HG03159 (cell line): Measurements from ENCODE around the gene HPX.

ENCODE experiments used
- ATAC-seq: cut with Tn5 transposase; IDR thresholded peaks from one replicate; pipeline ENCODE4 v1.9.1; 2021; ENCODE audit warnings: mild to moderate bottlenecking, moderate library complexity; ENCODE audit not compliant: unreplicated experiment

The HPX gene, protein sequence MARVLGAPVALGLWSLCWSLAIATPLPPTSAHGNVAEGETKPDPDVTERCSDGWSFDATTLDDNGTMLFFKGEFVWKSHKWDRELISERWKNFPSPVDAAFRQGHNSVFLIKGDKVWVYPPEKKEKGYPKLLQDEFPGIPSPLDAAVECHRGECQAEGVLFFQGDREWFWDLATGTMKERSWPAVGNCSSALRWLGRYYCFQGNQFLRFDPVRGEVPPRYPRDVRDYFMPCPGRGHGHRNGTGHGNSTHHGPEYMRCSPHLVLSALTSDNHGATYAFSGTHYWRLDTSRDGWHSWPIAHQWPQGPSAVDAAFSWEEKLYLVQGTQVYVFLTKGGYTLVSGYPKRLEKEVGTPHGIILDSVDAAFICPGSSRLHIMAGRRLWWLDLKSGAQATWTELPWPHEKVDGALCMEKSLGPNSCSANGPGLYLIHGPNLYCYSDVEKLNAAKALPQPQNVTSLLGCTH

DNA sequence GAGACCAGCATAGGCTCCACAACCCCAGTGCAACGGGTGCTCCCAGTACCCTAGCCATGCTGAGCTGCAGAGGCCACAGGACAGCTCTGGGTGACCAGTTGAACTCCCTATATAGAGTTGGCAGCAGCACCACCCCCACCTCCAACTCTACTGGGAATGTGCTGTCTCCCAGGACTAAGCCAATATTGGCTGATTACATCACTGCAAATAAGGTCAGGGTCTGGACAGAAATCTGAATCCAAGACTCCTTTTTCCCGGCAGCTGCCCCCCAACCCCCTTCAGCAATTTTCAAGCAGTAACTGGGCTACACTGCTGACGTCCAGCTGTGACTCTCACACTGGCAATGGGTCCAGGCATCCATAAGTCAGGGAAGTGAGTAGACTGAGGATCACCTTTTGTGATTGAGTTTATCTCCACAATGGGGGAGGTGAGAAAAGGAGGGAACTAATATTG, at the start of gene HPX:
TSS of gene HPX (minus strand) at position 82 of the 453 bp plus-strand sequence. CDS start at position 58, 24 bp downstream.
- ATAC-seq: no peak

DNA sequence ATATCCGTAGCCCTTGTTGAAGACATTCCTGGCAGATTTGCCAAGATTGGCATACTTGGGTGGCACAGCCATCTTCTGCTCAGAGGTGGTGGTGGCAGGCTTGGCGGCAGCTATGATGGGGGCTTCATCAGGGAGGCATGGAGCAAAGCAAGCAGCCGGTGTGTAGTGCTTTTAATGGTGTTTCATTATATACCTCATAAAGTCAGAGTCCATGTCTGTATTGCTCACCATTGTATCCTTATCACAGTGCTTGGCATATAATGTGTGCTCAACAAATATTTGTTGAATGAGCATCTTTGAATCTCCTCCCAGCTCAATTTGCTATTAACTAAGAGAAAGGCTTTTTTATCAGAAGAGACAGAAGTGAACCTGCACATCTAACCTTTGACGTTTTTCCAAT, 48.5 kb upstream of the HPX start:
- no peak for ATAC-seq

DNA sequence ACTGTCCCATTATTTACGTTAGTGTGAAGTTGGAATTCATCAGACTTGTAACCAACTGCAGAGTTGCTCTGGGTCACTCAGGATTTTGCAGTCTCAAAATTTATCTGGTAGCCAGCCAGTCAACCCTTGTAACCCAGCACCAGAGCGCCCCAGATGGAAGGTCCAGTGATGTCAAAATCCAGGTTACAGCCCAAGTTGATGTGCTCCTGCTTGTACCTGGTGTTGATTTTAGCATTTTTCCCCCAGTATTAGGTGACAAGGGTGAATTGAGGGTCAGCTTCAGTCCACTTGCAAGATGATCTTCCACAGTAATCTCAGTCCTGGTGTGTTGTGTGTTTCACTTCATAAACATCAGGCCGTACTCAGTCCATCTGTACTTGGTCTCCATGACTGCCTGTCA, 48.0 kb upstream of the HPX start:
- ATAC-seq: no peak

DNA sequence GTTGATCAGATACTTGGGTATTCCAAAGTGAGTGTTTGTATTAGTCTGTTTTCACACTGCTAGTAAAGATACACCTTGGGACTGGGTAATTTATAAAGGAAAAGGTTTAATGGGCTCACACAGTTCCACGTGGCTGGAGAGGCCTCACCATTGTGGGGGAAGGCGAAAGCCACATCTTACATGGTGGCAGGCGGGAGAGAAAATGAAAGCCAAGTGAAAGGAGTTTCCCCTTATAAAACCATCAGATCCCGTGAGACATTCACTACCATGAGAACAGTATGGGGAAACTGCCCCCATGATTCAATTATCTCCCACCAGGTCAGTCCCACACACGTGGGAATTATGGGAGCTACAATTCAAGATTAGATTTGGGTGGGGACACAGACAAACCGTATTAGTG, 47.6 kb upstream of the HPX start:
- no peak for ATAC-seq

DNA sequence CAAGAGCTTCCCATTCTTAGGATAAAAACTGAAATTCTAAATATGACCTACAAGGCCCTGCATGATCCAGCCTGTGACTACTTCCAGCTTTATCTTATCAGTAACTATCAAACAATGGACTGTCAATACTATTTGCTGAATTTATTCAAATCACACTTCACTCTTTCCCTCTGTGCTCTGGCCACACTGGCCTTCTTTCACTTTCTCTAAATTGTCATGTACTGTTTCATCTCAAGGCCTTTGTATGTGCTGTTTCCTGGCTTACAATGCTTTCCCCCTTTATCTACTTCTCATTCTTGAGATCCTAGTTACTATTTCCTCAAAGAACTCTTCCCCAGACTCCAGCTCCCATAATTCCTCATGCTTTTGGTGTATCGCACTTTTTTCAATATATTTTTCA, 46.2 kb upstream of the HPX start:
- no peak for ATAC-seq

DNA sequence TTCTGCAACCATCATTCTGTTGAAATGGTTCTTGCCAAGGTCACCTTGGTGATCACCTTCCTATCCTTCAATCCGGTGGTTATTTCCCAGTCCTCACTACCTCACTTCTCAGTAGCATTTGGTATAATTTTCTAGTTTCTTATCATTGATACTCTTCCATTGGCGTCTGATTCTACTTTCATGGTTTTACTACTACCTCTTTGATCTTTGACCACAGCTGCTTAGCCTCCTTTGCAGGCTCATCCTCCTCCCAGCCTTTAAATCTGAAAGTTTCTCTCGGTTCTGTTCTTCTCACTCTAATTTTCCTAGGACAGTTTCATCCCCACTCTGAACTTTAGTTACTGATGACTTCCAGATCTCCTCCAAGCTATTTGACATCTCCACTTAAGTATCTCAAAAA, 45.5 kb upstream of the HPX start:
- ATAC-seq: no peak

DNA sequence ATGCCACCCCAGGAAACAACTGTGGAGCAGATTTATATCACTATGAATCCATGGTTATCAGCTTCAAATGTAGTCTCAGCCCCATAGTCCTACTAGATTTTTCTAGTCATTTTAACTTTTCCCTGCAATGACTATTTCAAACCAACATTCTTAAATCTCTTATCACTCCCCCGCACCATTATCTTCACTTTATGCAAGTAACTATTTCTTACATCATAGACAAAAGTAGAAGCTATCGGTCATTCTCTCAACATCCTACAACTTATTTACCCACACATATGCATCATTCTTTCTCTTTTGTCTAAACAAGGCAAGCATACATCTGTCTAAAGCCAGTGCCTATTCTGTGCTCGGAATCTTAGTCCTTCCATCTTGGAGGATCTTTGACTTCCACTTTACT, 44.9 kb upstream of the HPX start:
- ATAC-seq: no peak

DNA sequence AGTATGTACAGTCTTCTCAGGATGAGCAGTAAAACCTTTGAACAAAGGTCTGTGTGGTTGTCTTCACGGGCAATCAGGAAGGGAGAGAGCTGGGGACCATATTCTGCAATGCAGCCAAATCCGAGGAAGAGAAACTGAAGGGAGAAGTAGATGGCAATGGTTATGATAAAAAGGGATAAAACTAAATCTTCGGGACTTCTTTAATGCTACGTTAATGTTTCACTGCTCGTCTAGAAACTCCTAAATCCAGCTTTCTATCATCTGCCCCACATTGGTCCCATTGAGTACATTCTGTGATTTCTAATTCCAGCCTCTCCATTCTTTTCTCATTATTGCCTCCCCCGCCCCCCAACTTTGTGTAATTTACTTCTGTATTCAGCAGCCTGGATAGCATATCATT, 42.2 kb upstream of the HPX start:
- ATAC-seq: no peak

DNA sequence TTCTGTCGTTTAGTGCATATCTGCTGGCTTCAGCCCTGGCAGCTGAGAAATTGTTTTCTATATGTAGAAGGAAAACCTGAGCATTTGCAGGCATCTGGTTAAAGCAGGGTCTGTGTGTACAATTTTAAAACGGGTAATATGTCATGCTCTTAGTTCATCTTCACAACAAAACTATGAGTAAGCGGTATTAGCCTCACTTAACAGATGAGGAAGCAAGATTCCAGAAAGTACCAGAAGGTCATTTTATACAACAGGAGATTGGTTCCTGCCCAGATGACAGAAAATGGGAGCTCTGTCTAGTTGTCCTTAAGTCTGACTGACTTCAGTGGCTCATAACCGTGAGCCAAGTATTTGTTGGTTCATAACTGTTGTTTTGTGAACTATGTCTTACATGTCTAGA, 41.7 kb upstream of the HPX start:
- no peak for ATAC-seq

DNA sequence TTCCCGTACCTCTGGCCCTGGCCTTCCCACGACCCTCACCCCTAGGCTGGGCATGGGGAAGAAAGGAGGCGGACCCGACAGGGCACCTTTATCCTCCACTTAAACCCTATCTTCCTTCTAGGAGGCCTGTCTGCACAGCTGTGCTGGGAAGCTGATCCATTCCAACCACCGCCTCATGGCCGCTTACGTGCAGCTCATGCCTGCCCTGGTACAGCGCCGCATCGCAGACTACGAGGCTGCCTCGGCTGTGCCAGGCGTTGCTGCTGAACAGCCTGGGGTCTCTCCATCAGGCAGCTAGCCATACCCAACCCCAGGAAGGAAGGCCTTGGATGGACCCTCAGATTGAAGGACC, 41.1 kb upstream of the HPX start:
- peak; percentile 4 for ATAC-seq

DNA sequence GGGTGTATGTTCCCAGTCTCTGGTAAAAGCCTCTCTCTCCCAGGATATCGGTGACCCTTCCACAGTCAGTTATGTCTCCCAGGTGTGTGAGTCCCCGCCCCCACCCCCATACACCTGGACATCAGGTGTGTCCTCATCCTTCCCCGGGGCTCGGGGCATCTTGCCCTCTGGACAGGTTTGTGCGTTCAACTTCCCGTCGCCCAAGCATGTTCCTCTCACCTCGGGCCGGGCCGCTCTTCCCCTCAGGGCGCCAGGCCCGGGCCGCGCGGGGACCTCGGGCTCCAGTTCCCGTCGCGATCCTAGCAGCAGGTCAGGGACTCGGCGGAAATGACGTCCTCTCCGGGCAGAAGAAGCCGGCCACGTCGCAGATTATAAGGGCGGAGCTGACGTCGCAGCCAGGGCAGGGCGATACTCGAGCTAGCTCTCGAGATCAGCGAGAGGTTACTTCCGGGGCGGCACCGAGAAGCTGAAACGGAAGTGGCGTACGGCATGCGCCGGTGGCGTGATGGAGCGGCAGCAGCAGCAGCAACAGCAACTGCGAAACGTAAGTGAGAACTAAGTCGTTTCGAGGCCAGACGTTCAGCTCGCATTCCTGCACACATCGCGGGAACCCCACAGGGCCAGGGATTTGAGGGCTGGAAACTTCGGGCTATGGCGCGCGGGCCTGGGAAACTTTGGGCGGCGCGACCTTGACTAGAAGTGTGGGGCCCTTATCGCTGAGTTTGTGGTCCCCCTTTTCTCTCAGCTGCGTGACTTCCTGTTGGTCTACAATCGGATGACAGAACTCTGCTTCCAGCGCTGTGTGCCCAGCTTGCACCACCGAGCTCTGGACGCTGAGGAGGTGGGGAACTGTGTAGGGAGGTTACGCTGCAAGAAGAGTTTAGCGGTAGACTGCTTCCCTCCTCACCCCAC, 40.5 kb upstream of the HPX start, which contains the start of the genes ARFIP2 and TIMM10B:
TSS of gene ARFIP2 (minus strand) at position 320 of the 912 bp plus-strand sequence. CDS start 910 bp downstream, outside the sequence.
TSS of gene TIMM10B (plus strand) at position 490 of the 912 bp plus-strand sequence. CDS start at position 506, 16 bp downstream.
- ATAC-seq: peak; percentile 99

DNA sequence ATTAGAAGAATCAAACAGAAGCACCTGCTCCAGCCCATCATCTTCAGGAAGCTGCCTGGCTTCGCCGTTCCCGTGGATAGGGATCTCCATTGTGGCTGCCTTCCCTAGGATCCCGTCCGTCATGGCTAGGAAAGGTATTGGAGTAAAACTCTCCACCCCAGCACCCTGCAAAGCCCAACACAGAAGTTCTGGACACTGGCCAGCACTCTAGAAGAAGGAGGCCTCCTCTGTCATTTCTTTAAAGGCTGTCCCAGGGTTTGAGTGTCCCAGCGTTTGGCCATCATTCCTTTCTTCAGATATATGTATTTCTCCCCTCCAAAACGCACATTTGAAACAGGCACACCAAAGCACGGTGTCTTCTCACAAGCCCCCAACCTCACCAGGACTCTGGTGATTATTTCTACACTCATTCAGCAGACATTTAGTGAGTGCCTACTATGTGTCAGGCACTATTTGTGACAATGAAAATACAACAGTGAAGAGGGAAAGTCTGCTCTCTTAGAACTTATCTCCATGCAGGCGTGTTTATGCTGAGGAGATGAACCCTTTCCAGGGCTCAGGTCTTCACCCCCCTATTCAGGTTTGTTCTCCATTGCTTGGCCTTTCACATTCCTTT, 39.6 kb upstream of the HPX start:
- no peak for ATAC-seq

DNA sequence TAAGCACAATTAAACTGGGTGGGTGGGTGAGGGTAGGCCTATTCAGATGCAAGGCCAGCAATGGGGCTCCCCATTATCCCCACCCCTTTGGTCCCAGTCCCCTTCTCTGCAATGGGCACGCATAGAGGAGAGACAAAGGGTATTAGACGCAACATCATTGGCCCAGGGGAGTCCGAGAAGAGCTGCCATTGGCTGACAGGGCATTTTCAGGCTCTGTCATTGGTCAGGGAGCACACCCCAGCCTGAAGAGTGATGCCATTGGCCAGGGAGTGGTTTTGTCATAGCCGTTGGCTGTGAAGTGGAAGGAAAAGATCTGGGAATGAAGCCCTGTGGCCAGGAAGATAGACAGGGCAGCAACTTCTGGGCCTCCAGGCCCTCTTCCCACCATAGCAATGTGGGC, 35.8 kb upstream of the HPX start:
- no peak for ATAC-seq

DNA sequence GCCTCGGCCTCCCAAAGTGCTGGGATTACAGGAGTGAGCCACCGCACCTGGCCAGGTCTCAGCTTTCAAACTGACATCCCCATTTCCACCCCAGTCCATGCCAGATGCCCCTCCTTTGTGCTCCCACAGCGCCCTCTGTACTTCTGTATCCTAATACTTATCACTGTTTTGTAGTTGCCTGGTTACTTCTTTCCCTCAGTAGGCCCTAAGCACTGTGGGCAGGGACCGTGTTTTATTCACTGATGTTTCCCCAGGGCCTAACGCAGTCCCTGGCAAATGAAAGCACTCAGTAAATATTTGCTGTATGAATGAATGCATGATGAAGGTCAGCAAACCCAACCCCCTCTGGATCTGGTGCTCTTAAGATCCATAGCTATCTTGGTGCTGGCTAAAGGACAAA, 35.1 kb upstream of the HPX start:
- ATAC-seq: no peak

DNA sequence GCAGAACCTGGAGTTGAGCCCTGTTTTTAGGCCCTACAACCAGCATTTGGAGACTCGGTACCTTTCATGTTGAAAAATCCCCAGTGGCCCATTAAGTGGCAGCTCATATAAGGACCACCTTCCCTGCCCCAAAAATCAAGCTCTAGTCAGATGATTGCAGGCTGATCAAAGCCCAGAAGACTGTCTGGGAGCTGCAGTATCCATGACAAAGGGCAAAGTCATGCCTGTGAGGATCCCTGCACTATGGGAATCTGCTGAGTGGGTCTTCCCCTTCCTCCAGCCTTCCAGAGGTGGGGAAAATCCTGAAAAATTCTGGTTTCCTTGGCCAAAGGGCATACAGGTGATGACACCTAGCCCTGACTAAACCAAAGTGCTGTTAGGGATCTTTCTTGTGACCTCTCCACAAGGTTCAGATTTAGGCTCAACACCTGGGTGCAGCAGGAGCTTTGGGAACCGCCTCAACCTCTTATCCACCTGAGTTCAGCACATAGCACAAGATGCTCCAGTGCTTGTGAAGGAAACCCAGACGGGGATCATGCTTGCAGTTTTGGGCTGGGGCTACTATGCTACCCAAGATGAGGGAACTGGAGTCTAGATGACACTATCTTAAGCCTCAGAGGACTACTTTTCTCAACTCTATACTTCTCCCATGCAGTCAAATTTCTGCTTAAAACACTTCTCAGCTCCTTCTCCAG, 34.2 kb upstream of the HPX start:
- ATAC-seq: no peak

DNA sequence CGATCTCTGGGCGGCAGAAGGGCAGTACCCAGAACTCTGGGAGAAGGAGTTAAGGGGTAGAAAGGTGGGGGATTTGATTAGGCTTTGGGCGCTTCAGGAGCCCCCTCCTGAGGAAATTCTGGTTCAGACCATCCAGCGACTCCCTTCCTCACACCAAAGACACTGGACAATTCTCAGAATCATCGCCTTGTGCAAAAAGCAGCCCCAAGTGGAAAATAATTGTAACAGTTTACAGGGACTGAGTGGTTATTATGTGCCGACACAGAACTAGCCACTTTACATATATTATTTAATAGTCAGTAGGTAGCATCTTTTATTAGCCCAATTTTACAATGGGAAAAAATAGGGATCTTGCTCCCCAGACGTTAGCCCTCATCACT, 33.6 kb upstream of the HPX start:
- no peak for ATAC-seq

DNA sequence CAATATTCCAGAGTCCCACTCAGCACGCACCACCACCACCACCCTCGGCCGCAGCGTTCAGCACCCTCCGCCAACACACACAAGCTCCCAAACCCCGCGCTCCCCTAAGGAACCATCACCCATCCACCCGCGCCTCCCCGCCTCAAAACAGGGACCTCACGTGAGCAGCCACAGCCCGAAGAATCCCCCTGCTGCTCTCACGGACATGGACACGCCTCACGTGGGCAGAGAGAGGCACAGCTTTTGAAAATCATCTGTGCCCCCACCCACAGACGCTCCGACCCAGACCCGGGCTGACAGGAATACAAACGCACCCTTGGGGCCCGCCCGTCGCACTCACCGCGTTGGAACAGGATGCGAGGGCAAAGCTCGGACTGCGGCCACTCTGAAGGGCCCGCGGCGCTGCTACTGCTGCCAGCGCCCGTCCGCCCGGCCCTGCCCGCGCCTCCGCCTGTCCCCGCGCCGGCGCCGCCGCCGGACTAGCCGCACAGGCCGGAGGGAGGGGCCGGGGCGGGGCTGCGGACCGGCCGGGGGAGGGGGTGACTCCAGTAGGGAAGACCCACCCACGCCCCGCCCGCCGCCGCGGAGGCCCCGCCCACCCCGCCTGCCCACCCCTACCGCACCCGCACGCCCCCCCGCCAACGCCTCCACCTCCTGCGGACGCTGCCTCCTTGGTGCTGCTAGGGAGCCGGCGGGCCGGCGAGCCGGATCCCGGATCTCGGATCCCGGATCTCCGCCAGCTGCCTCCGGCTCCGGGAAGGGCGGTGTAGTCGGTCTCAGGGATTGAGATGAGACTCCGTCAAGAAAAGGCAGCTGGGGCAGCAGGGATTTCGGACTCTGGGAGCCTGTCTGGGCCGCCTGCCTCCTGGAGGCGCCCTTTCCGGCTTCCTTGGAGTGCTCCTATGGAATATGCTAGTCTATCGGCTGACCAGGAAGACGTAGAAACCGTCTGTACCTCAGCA, 32.9 kb upstream of the HPX start, which contains the start of gene TRIM3:
TSS of gene TRIM3 (minus strand) at position 491 of the 962 bp plus-strand sequence. CDS start 8,246 bp downstream, outside the sequence.
- ATAC-seq: peak; percentile 53

DNA sequence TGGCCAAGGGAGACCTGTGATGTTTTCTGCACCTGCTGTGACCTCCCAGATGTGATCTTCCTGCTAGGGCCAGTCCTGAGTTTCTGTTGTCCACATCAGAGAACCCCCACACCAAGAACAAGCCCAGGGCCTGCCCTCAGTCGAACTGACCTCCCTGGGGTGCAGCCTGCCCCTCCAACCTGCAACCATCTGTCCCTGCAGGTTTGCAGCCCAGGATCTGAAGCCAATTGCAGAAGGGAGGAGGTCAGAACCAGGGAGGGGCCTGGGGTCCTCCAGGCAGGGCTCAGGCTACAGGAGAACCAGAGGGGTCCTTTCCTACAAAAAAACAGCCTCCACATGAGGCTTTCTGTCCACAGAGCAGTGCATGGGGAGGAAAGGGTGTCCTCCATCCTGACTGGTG, 32.1 kb upstream of the HPX start:
- no peak for ATAC-seq

DNA sequence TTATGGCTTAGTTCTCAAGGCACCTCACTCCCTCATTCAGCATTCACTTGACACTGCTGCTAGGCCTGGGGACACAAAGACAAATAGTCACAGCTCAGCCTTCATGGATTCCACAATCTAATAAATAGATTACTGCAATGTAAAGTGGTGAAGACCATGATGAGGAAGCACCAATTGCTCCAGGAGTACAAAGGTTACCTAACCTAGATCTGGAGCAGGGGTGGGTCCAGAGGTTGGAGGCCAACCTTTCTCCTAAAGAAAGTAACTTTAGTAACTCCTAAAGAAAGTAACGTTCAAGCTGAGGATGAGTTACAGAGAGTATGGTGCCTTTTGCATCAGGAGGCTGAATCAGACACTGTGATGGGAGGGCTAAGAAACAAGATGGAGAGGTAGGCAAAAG, 28.8 kb upstream of the HPX start:
- no peak for ATAC-seq
